ENCODE measurements around the gene SETBP1. TPM values are rescaled to one million over a fixed set of nuclear protein-coding genes. Genes with fewer than 3 reads are reported as not detected.
A peak's percentile ranks its signal among the peaks of the same experiment; 100 is the strongest.

Gene SETBP1
- total RNA-seq, 1 donor from 2014 or later: 80.0 TPM

DNA sequence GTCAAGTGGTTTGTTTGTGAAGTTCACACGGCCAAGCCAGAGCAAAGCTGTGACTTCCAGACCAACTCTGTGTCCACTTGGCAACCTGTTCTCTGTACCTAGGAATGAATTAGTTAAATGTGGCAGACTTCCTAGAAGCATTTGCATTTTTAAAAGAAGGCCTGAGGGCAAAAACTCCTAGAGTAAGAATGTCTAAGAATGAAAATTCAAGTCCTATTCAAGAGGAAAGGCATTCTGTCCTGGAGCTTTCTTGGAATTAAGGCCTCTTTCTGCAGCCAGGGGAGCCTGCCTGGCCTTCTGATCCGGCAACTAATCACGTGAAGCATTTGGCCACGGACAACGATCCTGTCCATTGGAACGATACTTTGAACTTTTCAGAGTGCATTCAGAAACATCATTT is 155.0 kb downstream of the SETBP1 start:
- Mint-ChIP-seq H3K9me3 (ENCODE audit: unreplicated experiment) (no peaks in the 10 kb centered on the region), H3K27ac (ENCODE audit: unreplicated experiment) (peak overlapping the region; percentile 78), H3K4me3 (ENCODE audit: unreplicated experiment) (no peak overlapping the region), H3K4me1 (ENCODE audit: unreplicated experiment) (peaks cover 92% of the 10 kb centered on the region), H3K36me3 (ENCODE audit: unreplicated experiment) (peaks cover 7% of the 10 kb centered on the region), H3K27me3 (ENCODE audit: unreplicated experiment) (no peaks in the 10 kb centered on the region)
- no peak for DNase-seq (ENCODE audit: extremely low spot score, unreplicated experiment)
- TF ChIP-seq, protein P1, sequence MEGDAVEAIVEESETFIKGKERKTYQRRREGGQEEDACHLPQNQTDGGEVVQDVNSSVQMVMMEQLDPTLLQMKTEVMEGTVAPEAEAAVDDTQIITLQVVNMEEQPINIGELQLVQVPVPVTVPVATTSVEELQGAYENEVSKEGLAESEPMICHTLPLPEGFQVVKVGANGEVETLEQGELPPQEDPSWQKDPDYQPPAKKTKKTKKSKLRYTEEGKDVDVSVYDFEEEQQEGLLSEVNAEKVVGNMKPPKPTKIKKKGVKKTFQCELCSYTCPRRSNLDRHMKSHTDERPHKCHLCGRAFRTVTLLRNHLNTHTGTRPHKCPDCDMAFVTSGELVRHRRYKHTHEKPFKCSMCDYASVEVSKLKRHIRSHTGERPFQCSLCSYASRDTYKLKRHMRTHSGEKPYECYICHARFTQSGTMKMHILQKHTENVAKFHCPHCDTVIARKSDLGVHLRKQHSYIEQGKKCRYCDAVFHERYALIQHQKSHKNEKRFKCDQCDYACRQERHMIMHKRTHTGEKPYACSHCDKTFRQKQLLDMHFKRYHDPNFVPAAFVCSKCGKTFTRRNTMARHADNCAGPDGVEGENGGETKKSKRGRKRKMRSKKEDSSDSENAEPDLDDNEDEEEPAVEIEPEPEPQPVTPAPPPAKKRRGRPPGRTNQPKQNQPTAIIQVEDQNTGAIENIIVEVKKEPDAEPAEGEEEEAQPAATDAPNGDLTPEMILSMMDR (IDR thresholded peaks at IDR 0.05): no peak

DNA sequence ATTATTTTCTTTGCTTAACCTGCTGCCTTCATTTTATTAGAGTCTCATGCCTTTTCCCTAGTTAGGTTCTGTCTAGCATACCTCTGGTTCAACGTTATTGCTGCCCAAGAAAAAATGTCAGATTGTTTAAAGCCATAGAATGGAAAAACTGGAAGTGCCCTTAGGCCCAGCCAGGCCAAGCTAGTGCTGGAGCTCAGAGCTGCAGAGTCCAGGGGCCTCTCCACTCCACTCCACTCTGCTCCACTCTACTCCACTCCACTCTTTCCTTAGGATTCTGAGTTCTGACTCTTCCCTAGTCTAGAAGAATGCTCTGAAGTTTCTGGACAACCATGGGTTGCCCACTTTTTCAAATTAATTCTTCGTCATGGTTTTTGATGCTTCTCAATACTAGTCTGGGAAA is 155.6 kb downstream of the SETBP1 start:
- no peak for DNase-seq (ENCODE audit: extremely low spot score, unreplicated experiment)
- H3K27ac Mint-ChIP-seq (ENCODE audit: unreplicated experiment): peak overlapping the region; percentile 78
- no peaks in the 10 kb centered on the region for H3K27me3 Mint-ChIP-seq (ENCODE audit: unreplicated experiment)
- no peak overlapping the region for H3K4me3 Mint-ChIP-seq (ENCODE audit: unreplicated experiment)
- H3K4me1 Mint-ChIP-seq (ENCODE audit: unreplicated experiment): peaks cover 87% of the 10 kb centered on the region
- TF ChIP-seq, protein P1 (IDR thresholded peaks at IDR 0.05): no peak
- no peaks in the 10 kb centered on the region for H3K9me3 Mint-ChIP-seq (ENCODE audit: unreplicated experiment)
- H3K36me3 Mint-ChIP-seq (ENCODE audit: unreplicated experiment): peaks cover 7% of the 10 kb centered on the region

DNA sequence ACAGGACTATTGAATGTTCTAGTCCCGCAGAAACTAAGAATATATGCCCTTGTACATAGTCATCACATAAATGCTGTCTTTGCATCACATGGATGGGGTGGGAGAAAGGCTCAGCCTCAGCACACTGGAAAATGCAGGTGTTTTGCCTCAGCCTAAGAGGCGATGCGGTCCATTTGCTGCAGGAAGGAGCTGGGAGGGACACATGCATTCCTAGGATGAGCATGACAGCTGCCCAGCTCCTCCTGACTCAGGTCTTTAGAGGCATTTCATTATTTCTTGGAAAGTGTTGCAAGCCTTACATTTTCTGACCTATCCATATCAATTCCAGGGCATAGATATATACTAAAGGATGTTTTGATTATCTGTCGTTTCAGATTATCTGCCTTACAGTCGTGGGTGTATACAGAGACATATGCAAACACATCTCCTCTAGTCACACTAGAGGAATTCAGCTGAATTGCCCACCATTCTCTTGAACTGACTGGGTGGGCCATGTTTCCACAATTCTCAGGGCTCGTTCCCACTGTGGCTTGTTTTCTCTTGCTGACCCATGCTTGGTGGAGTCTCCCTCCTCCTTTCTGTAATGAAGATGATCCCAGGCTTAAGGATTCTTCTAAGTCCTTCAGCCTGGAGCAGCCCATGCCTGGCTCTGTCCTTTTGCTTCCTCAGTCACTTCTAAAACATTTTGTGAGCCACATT is 156.9 kb downstream of the SETBP1 start:
- Mint-ChIP-seq H3K9me3 (ENCODE audit: unreplicated experiment) (no peaks in the 10 kb centered on the region), H3K4me3 (ENCODE audit: unreplicated experiment) (no peak overlapping the region), H3K36me3 (ENCODE audit: unreplicated experiment) (peaks cover 11% of the 10 kb centered on the region), H3K27me3 (ENCODE audit: unreplicated experiment) (no peaks in the 10 kb centered on the region), H3K4me1 (ENCODE audit: unreplicated experiment) (peaks cover 78% of the 10 kb centered on the region), H3K27ac (ENCODE audit: unreplicated experiment) (peak overlapping the region; percentile 81)
- TF ChIP-seq, protein P1 (IDR thresholded peaks at IDR 0.05): no peak
- no peak for DNase-seq (ENCODE audit: extremely low spot score, unreplicated experiment)

DNA sequence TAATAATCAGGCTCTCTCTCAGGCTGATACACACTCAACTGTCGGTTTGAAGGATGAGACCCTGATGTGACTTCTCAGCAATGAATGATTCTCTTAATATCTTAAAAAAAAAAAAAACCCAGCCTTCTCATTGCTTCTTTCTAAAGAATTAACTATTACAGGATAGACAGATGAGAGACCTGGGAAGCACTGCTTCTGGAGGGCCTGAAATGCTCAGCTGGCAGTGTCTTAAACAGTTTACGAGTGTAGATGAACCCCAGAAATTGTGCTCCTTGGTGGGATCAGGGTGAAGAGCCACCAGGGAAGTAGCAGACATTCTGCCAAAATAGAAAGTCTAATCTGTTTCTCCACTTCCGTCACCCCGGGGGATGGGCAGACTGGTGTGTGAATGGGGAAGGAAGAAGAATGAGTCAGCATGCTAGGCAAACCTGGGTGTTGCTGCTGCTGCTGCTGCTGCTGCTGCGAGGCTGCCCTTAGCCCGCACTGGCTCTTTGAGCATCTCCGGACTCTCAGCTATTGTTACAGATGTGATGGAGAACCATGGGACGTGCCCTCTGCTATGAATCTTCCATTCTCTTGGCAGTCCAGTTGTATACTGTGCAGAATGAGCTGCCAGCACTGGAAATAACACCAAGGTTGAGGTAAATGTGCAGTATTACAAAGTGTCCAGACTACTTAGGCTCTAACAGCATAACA is 158.4 kb downstream of the SETBP1 start:
- TF ChIP-seq, protein P1 (IDR thresholded peaks at IDR 0.05): no peak
- H3K4me1 Mint-ChIP-seq (ENCODE audit: unreplicated experiment): peaks cover 77% of the 10 kb centered on the region
- no peaks in the 10 kb centered on the region for H3K27me3 Mint-ChIP-seq (ENCODE audit: unreplicated experiment)
- H3K4me3 Mint-ChIP-seq (ENCODE audit: unreplicated experiment): no peak overlapping the region
- DNase-seq (ENCODE audit: extremely low spot score, unreplicated experiment): no peak
- H3K9me3 Mint-ChIP-seq (ENCODE audit: unreplicated experiment): no peaks in the 10 kb centered on the region
- peaks cover 7% of the 10 kb centered on the region for H3K36me3 Mint-ChIP-seq (ENCODE audit: unreplicated experiment)
- peak overlapping the region; percentile 81 for H3K27ac Mint-ChIP-seq (ENCODE audit: unreplicated experiment)

DNA sequence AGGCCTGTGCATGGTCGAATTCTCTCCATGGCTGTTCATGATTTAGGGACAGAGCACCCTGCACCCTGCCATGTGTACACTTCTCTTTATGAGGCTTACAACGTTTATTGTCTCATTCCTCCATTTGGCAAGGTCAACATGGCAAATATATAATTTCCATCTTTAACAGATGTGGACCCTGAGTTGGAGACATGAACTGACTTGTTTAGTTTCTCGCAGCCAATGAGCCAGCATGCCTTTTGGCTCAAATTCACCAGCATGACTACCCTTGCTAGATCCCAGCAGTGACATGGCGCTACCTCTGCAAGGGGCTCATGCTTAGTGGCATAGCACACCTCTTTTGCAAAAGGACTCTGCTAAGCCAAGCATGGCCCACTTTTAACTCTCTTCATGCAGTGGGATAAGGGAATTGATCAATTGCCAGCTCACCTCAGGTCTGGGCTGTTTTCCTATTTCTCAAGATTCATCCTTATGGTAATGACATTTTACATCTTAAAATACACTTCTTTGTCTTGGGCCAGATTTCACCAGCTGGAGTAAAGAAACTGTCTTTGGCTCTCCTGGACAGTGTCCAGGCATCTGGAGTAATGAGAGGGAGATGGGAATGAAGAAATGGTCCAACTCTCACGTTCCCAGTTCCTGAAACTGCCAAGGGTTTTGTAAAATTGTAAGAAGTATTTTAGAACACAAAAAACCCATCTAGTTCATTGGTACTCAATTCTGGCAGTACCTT is 159.5 kb downstream of the SETBP1 start:
- no peak overlapping the region for H3K27ac Mint-ChIP-seq (ENCODE audit: unreplicated experiment)
- no peak for DNase-seq (ENCODE audit: extremely low spot score, unreplicated experiment)

More for the DNA sequence above, 159.5 kb downstream of the SETBP1 start:
- no peaks in the 10 kb centered on the region for H3K9me3 Mint-ChIP-seq (ENCODE audit: unreplicated experiment)
- no peaks in the 10 kb centered on the region for H3K27me3 Mint-ChIP-seq (ENCODE audit: unreplicated experiment)
- no peak overlapping the region for H3K4me3 Mint-ChIP-seq (ENCODE audit: unreplicated experiment)
- H3K36me3 Mint-ChIP-seq (ENCODE audit: unreplicated experiment): peaks cover 7% of the 10 kb centered on the region
- TF ChIP-seq, protein P1 (IDR thresholded peaks at IDR 0.05): no peak
- H3K4me1 Mint-ChIP-seq (ENCODE audit: unreplicated experiment): peaks cover 67% of the 10 kb centered on the region
